B cell (primary cell): ENCODE measurements around the gene CYP4A22. TPM values are rescaled to one million over a fixed set of nuclear protein-coding genes. Genes with fewer than 3 reads are reported as not detected.
"Not testable (repeated sequence)": the region's sequence is repeated elsewhere in the genome, so short reads cannot be mapped to it uniquely, and the experiment has no call there.

ENCODE experiments used
- ATAC-seq: fragments of 200-7000 bp; cut with Tn5 transposase; one replicate; pipeline ENCODE4 v1.10.0; 2021; ENCODE audit warnings: low read depth, mild to moderate bottlenecking, moderate number of reproducible peaks, moderate library complexity
- CTCF ChIA-PET: fragments of 350-600 bp; sonication (Branson Sonifier 250); formaldehyde crosslinking; loops from one replicate; lab custom pipeline; 2021; ENCODE audit warnings: antibody characterized with exemption, inconsistent platforms; lab: Charles Lee
- POLR2A ChIA-PET: fragments of 350-600 bp; sonication (Branson Sonifier 250); formaldehyde crosslinking; loops from one replicate; lab custom pipeline; 2021; ENCODE audit warnings: antibody characterized with exemption; lab: Charles Lee
- DNase-seq: peaks from one replicate; pipeline ENCODE4 v3.0.0; 2013
- H2AFZ ChIP-seq: 2 replicates; pipeline ENCODE4 v1.6.1; 2012; ENCODE audit warnings: mild to moderate bottlenecking, low read depth, low read length; ENCODE audit not compliant: insufficient read depth, poor library complexity, severe bottlenecking
- H3K27ac ChIP-seq, 2 donors: 1 replicate in 1 of 2; 2 replicates in 1 of 2; pipeline ENCODE4 v1.5.1; 2012 to 2013; ENCODE audit warnings: low read length in 2 of 2, mild to moderate bottlenecking in 2 of 2, moderate library complexity in 1 of 2
- H3K27me3 ChIP-seq, 4 experiments: fragments of 200-600 bp in 1 of 4; sonication (generic) in 1 of 4; replicated peaks in 1 of 4; 1 replicate in 2 of 4; 2 replicates in 2 of 4; pipeline versions ENCODE4 v1.6.1 to v1.7.0; 2013 to 2016; ENCODE audit warnings: low read length in 3 of 4, mild to moderate bottlenecking in 2 of 4, mixed read lengths in 1 of 4, moderate library complexity in 1 of 4; ENCODE audit not compliant: insufficient read depth in 4 of 4, control insufficient read depth in 3 of 4; ENCODE audit errors: control extremely low read depth in 1 of 4
- H3K36me3 ChIP-seq, 2 experiments: replicated peaks in 1 of 2; 1 replicate in 1 of 2; 2 replicates in 1 of 2; pipeline versions ENCODE4 v1.6.1 to v1.7.1; 2013; ENCODE audit warnings: low read length in 1 of 2; ENCODE audit not compliant: insufficient read depth in 2 of 2, control insufficient read depth in 1 of 2; ENCODE audit errors: control extremely low read depth in 1 of 2, extremely low read depth in 1 of 2
- H3K4me1 ChIP-seq, 2 donors: fragments of 200-600 bp in 1 of 2; sonication (generic) in 1 of 2; 1 replicate in 1 of 2; 2 replicates in 1 of 2; pipeline versions ENCODE4 v1.5.1 to v1.6.1; 2013 to 2017; ENCODE audit warnings: low read length in 2 of 2; ENCODE audit not compliant: control insufficient read depth in 2 of 2, insufficient read depth in 2 of 2
- H3K4me2 ChIP-seq: replicated peaks from 2 replicates; pipeline ENCODE3; 2012; ENCODE audit warnings: mild to moderate bottlenecking, low read depth, low read length; ENCODE audit not compliant: poor library complexity, severe bottlenecking
- H3K4me3 ChIP-seq, 5 experiments: fragments of 200-600 bp in 1 of 5; sonication (generic) in 1 of 5; 1 replicate in 3 of 5; 2 replicates in 2 of 5; pipeline versions ENCODE4 v1.5.1 to v1.7.0; 2011 to 2016; ENCODE audit warnings: low read length in 4 of 5, mild to moderate bottlenecking in 4 of 5, low read depth in 2 of 5, control low read depth in 1 of 5, moderate library complexity in 1 of 5; ENCODE audit not compliant: insufficient read depth in 1 of 5; ENCODE audit errors: control extremely low read depth in 1 of 5, extremely low read depth in 1 of 5
- H3K79me2 ChIP-seq: fragments of 200-600 bp; sonication (generic); one replicate; pipeline ENCODE4 v1.6.0; 2016; ENCODE audit warnings: low read length; ENCODE audit not compliant: control insufficient read depth, insufficient read depth
- H3K9ac ChIP-seq: fragments of 200-600 bp; sonication (generic); 2 replicates; pipeline ENCODE4 v1.6.1; 2017; ENCODE audit warnings: mild to moderate bottlenecking, low read length, moderate library complexity
- H3K9me3 ChIP-seq, 3 donors: one replicate each; pipeline versions ENCODE4 v1.6.1 to v1.7.1; 2013; ENCODE audit warnings: low read length in 2 of 3; ENCODE audit not compliant: control insufficient read depth in 2 of 3, insufficient read depth in 1 of 3; ENCODE audit errors: control extremely low read depth in 1 of 3
- H4K20me1 ChIP-seq: 2 replicates; pipeline ENCODE4 v1.6.0; 2012; ENCODE audit warnings: mild to moderate bottlenecking, low read length; ENCODE audit not compliant: insufficient read depth, control insufficient read depth, poor library complexity, severe bottlenecking
- H3K27ac Mint-ChIP-seq: one replicate; pipeline ENCODE4 v1.8.0; 2021; ENCODE audit warnings: mixed read lengths
- H3K27me3 Mint-ChIP-seq: one replicate; pipeline ENCODE4 v1.8.0; 2021; ENCODE audit warnings: mixed read lengths
- H3K4me1 Mint-ChIP-seq: one replicate; pipeline ENCODE4 v1.8.0; 2021; ENCODE audit warnings: mixed read lengths
- H3K4me3 Mint-ChIP-seq: one replicate; pipeline ENCODE4 v1.8.0; 2021; ENCODE audit warnings: mixed read lengths
- H3K9me3 Mint-ChIP-seq: one replicate; pipeline ENCODE4 v1.8.0; 2022; ENCODE audit warnings: mixed read lengths; ENCODE audit not compliant: insufficient read depth
- EZH2 ChIP-seq: IDR thresholded peaks from 2 replicates; pipeline ENCODE4 v1.6.1; 2012; ENCODE audit warnings: borderline replicate concordance, low read depth, mild to moderate bottlenecking, moderate library complexity, low read length; ENCODE audit not compliant: insufficient read depth, poor library complexity, severe bottlenecking
- WGBS: methylation state at CpG from one replicate; pipeline ENCODE4 v1.1.5; 2013; ENCODE audit warnings: missing lambda C conversion rate; ENCODE audit not compliant: insufficient coverage; 5-methylcytosine and 5-hydroxymethylcytosine counted together
- intact Hi-C: fragments of 100-400 bp; cut with micrococcal nuclease; formaldehyde crosslinking; loops from one replicate; pipeline ENCODE4 v1.10.0; 2022
- polyA plus RNA-seq: library from polyadenylated mRNA; depleted of rRNA; stranded (reverse); fragments of >200 nt; gene quantifications from 2 replicates; pipeline ENCODE4 v1.2.3, GENCODE V29; 2012
- total RNA-seq, 2 donors: library from RNA; stranded (reverse); fragments of 120-200 nt in 1 of 2; gene quantifications; 1 replicate in 1 of 2; 2 replicates in 1 of 2; pipeline versions ENCODE4 v1.2.3 to v1.2.4, GENCODE V29; 2013 to 2022
- TF ChIP-seq, protein P1 (sequence below): fragments of 200-600 bp; IDR thresholded peaks from one replicate; pipeline ENCODE4 v1.8.0; 2022; ENCODE audit warnings: antibody characterized with exemption, mild to moderate bottlenecking

Gene CYP4A22
- total and polyA plus RNA-seq, 2 donors (not counting 1 experiment from before 2014, with no cell fraction given): not detected

DNA sequence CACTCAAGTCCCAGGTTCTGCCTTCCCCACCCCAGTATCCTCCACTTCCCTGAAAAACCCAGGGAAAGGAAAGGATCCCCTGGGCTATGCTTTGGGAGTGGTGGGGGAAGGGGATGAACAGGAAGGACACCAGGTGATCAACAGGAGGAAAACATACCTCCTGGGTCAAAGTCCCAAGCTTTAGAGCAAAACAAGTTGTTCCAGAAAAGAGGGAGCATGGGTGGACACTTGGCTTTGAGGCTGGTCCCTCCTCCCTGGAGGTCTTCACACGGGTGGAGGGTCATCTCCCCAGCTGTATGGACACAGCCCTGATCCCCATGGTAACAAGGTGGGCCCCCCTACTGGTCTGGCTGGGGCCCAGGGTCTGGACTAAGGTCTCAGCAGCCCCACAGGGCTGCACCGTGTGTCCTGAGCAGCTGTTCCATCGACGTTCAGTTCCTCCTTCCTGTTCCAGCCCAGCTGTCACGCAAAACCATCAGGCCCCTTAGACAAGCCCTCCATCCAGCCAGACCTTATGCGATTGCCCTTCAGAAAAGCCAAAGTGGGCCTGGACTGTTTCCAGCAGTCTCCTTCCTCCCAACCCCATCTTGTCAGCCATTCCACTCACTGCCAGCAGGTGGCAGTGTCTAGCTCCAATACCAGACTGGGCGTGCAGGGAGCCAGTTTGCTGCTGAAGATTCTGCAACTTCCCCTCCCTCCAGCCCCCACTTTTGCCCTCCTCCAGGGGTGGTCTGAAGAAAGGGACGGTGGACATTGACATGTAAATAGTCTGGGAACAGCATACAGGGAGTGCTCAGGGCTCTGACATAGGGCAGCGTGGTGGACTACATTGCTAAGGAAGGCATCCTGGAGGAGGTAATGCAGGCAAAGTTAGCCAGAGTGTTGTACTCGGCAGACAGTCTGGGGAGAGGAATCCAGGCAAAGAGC is 55.5 kb downstream of the CYP4A22 start:
- CTCF ChIA-PET: interaction anchor here (0.6 to 5.7 kb wide), 23 partner anchors 8 to 536 kb away, joined by 3 to 37 read pairs (median 5); partner anchors contain the start of gene FOXD2
- DNase-seq (peak; percentile 74), ATAC-seq (peak; percentile 66)
- no peak overlapping the region for H3K4me3 ChIP-seq
- TF ChIP-seq EZH2: no peak
- TF ChIP-seq, protein P1, sequence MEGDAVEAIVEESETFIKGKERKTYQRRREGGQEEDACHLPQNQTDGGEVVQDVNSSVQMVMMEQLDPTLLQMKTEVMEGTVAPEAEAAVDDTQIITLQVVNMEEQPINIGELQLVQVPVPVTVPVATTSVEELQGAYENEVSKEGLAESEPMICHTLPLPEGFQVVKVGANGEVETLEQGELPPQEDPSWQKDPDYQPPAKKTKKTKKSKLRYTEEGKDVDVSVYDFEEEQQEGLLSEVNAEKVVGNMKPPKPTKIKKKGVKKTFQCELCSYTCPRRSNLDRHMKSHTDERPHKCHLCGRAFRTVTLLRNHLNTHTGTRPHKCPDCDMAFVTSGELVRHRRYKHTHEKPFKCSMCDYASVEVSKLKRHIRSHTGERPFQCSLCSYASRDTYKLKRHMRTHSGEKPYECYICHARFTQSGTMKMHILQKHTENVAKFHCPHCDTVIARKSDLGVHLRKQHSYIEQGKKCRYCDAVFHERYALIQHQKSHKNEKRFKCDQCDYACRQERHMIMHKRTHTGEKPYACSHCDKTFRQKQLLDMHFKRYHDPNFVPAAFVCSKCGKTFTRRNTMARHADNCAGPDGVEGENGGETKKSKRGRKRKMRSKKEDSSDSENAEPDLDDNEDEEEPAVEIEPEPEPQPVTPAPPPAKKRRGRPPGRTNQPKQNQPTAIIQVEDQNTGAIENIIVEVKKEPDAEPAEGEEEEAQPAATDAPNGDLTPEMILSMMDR: peak; percentile 97
- no peaks in the 10 kb centered on the region for H3K79me2 ChIP-seq
- H3K9me3 ChIP-seq: no peaks in the 10 kb centered on the region
- intact Hi-C loops: loop anchor here (1.0 to 5.0 kb wide), 2 partner anchors 70 to 534 kb away; no protein-coding TSS in a partner anchor
- H3K27me3 Mint-ChIP-seq: peaks cover 10% of the 10 kb centered on the region
- POLR2A ChIA-PET: no interaction called here
- H3K4me3 Mint-ChIP-seq: no peak overlapping the region
- no peak overlapping the region for H3K4me2 ChIP-seq
- no peak overlapping the region for H3K27ac ChIP-seq
- no peaks in the 10 kb centered on the region for H3K4me1 ChIP-seq
- no peaks in the 10 kb centered on the region for H4K20me1 ChIP-seq
- WGBS: 16% methylated on average over 7 of the region's 10 CpGs
- no peaks in the 10 kb centered on the region for H3K27me3 ChIP-seq
- H2AFZ ChIP-seq: no peak overlapping the region
- no peaks in the 10 kb centered on the region for H3K9me3 Mint-ChIP-seq
- H3K27ac Mint-ChIP-seq: no peak overlapping the region
- H3K9ac ChIP-seq: no peak overlapping the region
- no peaks in the 10 kb centered on the region for H3K36me3 ChIP-seq
- no peaks in the 10 kb centered on the region for H3K4me1 Mint-ChIP-seq

DNA sequence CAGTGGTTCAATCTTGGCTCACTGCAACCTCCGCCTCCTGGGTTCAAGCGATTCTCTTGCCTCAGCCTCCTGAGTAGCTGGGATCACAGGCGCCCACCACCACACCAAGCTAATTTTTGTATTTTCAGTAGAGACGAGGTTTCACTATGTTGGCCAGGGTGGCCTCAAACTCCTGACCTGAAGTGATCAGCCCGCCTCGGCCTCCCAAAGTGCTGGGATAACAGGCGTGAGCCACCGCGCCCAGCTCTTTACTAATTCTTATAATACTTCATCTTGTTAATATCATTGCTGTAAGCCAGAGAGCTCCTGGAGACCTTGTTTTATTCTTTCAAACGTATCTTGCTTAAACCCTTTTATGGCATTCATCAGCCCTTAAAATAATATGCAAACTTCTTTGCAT is 56.3 kb downstream of the CYP4A22 start:
- H3K9me3 ChIP-seq, H3K79me2 ChIP-seq, H3K4me1 Mint-ChIP-seq, ATAC-seq, H3K27ac ChIP-seq, H3K4me3 ChIP-seq, POLR2A ChIA-PET, H3K4me1 ChIP-seq, H3K4me2 ChIP-seq, H3K9ac ChIP-seq, H2AFZ ChIP-seq, H3K9me3 Mint-ChIP-seq, H3K4me3 Mint-ChIP-seq, H3K27ac Mint-ChIP-seq, H4K20me1 ChIP-seq, H3K36me3 ChIP-seq, H3K27me3 ChIP-seq, DNase-seq: not testable (repeated sequence)
- WGBS: 90% methylated on average over 5 of the region's 10 CpGs
- intact Hi-C loops: loop anchor here (1.0 to 5.0 kb wide), 2 partner anchors 69 to 533 kb away; no protein-coding TSS in a partner anchor
- CTCF ChIA-PET: interaction anchor here (0.9 to 5.7 kb wide), 17 partner anchors 8 to 533 kb away, joined by 3 to 37 read pairs (median 6); no protein-coding TSS in a partner anchor
- peaks cover 18% of the 10 kb centered on the region for H3K27me3 Mint-ChIP-seq
